Epithelial cell of esophagus (primary cell): ENCODE data around the gene C2CD2L.
A peak's percentile ranks its signal among the peaks of the same experiment; 100 is the strongest.
"Not testable (repeated sequence)": the region's sequence is repeated elsewhere in the genome, so short reads cannot be mapped to it uniquely, and the experiment has no call there.

Experiments used
- DNase-seq: peaks from one replicate; pipeline ENCODE4 v3.0.0; 2010; ENCODE audit warnings: low read depth
- H3K4me3 ChIP-seq: 2 replicates; pipeline ENCODE4 v1.5.1; 2011; ENCODE audit warnings: mild to moderate bottlenecking, low read length, control low read depth
- CTCF ChIP-seq: IDR thresholded peaks from 2 replicates; pipeline ENCODE4 v1.5.1; 2011; ENCODE audit warnings: low read depth, mild to moderate bottlenecking, low read length, control low read depth, inconsistent platforms; ENCODE audit not compliant: insufficient read depth; ENCODE audit errors: missing control alignments

The C2CD2L gene

GRCh38 chr11:119106564-119107537 is at the start of gene C2CD2L:
Gene C2CD2L, plus strand, starts transcription at chr11:119107344. Its CDS starts 398 bp downstream, at chr11:119107742.
- peak; percentile 95 for DNase-seq
- H3K4me3 ChIP-seq = peak within 1 kb of the TSS; percentile 69
- TF ChIP-seq CTCF = no peak

- not testable (repeated sequence) for DNase-seq, H3K4me3 ChIP-seq
These were observed 48.0 kb upstream of the C2CD2L start for GRCh38 chr11:119059128-119059527.

- DNase-seq = no peak
- no peak for TF ChIP-seq CTCF
- H3K4me3 ChIP-seq = no peak overlapping the region
These were observed 45.9 kb upstream of the C2CD2L start for GRCh38 chr11:119061256-119061655.

GRCh38 chr11:119062779-119063178 is 44.4 kb upstream of the C2CD2L start:
- peak; percentile 46 for DNase-seq
- no peak for TF ChIP-seq CTCF
- H3K4me3 ChIP-seq = no peak overlapping the region

GRCh38 chr11:119065369-119065768 is 41.8 kb upstream of the C2CD2L start:
- TF ChIP-seq CTCF = peak; percentile 67
- peak; percentile 57 for DNase-seq
- no peak overlapping the region for H3K4me3 ChIP-seq

- TF ChIP-seq CTCF = no peak
- peak within 1 kb of the TSS; percentile 99 for H3K4me3 ChIP-seq
These were observed 39.5 kb upstream of the C2CD2L start, which contains the start of gene VPS11 for GRCh38 chr11:119067371-119068222. Gene VPS11, plus strand, starts transcription at chr11:119067818. Its CDS starts 6 bp downstream, at chr11:119067824.

GRCh38 chr11:119077839-119078238 is 29.3 kb upstream of the C2CD2L start:
- no peak for DNase-seq
- no peak overlapping the region for H3K4me3 ChIP-seq
- no peak for TF ChIP-seq CTCF

More at GRCh38 chr11:119067371-119068222, 39.5 kb upstream of the C2CD2L start, which contains the start of gene VPS11:
- DNase-seq = peak; percentile 98
